ENCODE measurements around the gene KDM5B.
"Not testable (repeated sequence)": the region's sequence is repeated elsewhere in the genome, so short reads cannot be mapped to it uniquely, and the experiment has no call there.

The KDM5B gene

DNA sequence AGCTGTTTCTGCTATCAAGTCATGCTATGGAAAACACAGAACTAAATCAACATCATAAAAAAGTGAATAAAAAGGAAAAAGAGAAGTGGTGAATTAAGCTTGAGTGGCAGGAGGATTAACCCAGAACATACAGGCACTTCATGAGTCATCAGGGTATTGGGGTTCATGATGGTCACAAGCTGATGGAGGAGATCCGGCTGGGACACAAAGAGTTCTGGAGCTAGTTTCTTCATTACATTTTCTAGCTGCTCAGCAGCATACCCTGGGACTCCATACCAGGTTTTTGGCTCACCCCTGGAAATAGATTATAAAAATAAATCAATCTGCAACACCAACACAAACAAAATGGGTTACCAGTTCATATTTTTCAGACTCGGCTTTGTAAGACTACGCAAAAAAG is 55.4 kb downstream of the KDM5B start:
- peak in 2 of 3 donors; percentile 40 to 54 for DNase-seq
- ChIA-PET CTCF (interaction anchor here (0.7 to 3.8 kb wide), 5 partner anchors 13 to 245 kb away, joined by 3 to 37 read pairs (median 3); no protein-coding TSS in a partner anchor), POLR2A (no interaction called here)
- H3K4me1 ChIP-seq (ENCODE audit: control extremely low read depth in 1 of 4, control insufficient read depth in 4 of 4, insufficient read depth in 4 of 4, low read length in 3 of 4), result no peaks in the 10 kb centered on the region
- H3K4me3 ChIP-seq (ENCODE audit: control insufficient read depth in 1 of 7, extremely low read depth in 1 of 7, insufficient read depth in 4 of 7, low read depth in 2 of 7, low read length in 6 of 7), result no peak overlapping the region
- H3K27ac ChIP-seq (ENCODE audit: insufficient read depth in 1 of 2, low read depth in 1 of 2, low read length in 2 of 2, poor library complexity in 1 of 2, severe bottlenecking in 2 of 2), result no peak overlapping the region
- WGBS (ENCODE audit: insufficient coverage), result 100% methylated on average over 2 of the region's 3 CpGs
- peaks cover 17 to 91% (median 67%) of the 10 kb centered on the region in 4 experiments for H3K36me3 ChIP-seq (ENCODE audit: control insufficient read depth in 4 of 4, insufficient read depth in 4 of 4, low read length in 3 of 4)
- no peaks in the 10 kb centered on the region for H3K9me3 ChIP-seq (ENCODE audit: control extremely low read depth in 1 of 5, control insufficient read depth in 4 of 5, insufficient read depth in 2 of 5, low read depth in 1 of 5, low read length in 4 of 5)
- H3K27me3 ChIP-seq (replicated peaks in 2 of 5; ENCODE audit: control insufficient read depth in 4 of 5, insufficient read depth in 5 of 5, low read length in 4 of 5), result no peaks in the 10 kb centered on the region

DNA sequence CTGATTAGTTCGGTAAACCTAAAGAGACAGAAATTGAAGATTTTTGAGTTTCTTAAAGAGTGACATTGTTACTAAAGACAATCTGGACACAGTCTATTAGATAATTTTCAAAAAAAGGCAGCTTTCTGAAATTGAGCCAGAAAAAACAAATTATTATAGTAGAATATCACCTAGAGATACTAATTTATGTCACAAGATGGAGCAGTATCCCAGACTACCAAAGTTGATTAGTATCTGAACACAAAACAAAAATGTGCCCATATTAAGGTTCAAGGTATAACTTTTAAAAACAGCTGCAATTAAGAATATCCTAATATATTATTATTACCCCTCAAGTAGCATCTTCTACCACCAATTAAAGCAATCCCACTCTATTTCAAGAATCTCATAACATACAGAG is 57.5 kb downstream of the KDM5B start:
- WGBS (ENCODE audit: insufficient coverage), result no CpG with 5 or more reads among the region's 1 CpG
- POLR2A ChIA-PET, result no interaction called here
- peaks cover 13 to 82% (median 61%) of the 10 kb centered on the region in 4 experiments for H3K36me3 ChIP-seq (ENCODE audit: control insufficient read depth in 4 of 4, insufficient read depth in 4 of 4, low read length in 3 of 4)

DNA sequence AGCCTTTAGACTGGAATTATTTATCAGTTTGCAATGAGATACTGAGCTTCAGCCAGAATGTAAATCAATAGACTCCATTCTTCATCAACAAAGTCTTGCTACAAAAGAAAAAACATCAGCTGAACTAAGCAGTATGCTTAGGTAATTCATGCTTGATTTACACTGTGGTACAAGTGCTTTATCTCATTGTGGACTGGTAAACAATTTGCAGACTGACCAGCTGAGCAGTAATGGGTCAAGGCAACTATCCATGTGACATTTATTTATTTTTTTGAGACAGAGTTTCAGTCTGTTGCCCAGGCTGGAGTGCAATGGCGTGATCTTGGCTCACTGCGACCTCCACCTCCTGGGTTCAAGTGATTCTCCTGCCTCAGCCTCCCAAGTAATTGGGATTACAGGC is 58.2 kb downstream of the KDM5B start:
- ChIA-PET CTCF (interaction anchor here (1.1 to 3.8 kb wide), 5 partner anchors 9 to 111 kb away, joined by 3 to 37 read pairs (median 9); no protein-coding TSS in a partner anchor), POLR2A (no interaction called here)
- no peak for DNase-seq
- H3K36me3 ChIP-seq (ENCODE audit: control insufficient read depth in 4 of 4, insufficient read depth in 4 of 4, low read length in 3 of 4), result peaks cover 19 to 81% (median 63%) of the 10 kb centered on the region in 4 experiments
- 100% methylated on average over 2 of the region's 2 CpGs for WGBS (ENCODE audit: insufficient coverage)
- no peaks in the 10 kb centered on the region for H3K9me3 ChIP-seq (ENCODE audit: control extremely low read depth in 1 of 5, control insufficient read depth in 4 of 5, insufficient read depth in 2 of 5, low read depth in 1 of 5, low read length in 4 of 5)
- no peak overlapping the region for H3K27ac ChIP-seq (ENCODE audit: insufficient read depth in 1 of 2, low read depth in 1 of 2, low read length in 2 of 2, poor library complexity in 1 of 2, severe bottlenecking in 2 of 2)
- no peaks in the 10 kb centered on the region for H3K4me1 ChIP-seq (ENCODE audit: control extremely low read depth in 1 of 4, control insufficient read depth in 4 of 4, insufficient read depth in 4 of 4, low read length in 3 of 4)
- no peak overlapping the region for H3K4me3 ChIP-seq (ENCODE audit: control insufficient read depth in 1 of 7, extremely low read depth in 1 of 7, insufficient read depth in 4 of 7, low read depth in 2 of 7, low read length in 6 of 7)
- no peaks in the 10 kb centered on the region for H3K27me3 ChIP-seq (replicated peaks in 2 of 5; ENCODE audit: control insufficient read depth in 4 of 5, insufficient read depth in 5 of 5, low read length in 4 of 5)

More for the DNA sequence above, 57.5 kb downstream of the KDM5B start:
- CTCF ChIA-PET, result interaction anchor here (0.8 to 3.8 kb wide), 8 partner anchors 8 to 110 kb away, joined by 3 to 37 read pairs (median 4); no protein-coding TSS in a partner anchor
- peak in 2 of 3 donors; percentile 38 to 41 for DNase-seq
- H3K9me3 ChIP-seq (ENCODE audit: control extremely low read depth in 1 of 5, control insufficient read depth in 4 of 5, insufficient read depth in 2 of 5, low read depth in 1 of 5, low read length in 4 of 5), result no peaks in the 10 kb centered on the region
- no peak overlapping the region for H3K27ac ChIP-seq (ENCODE audit: insufficient read depth in 1 of 2, low read depth in 1 of 2, low read length in 2 of 2, poor library complexity in 1 of 2, severe bottlenecking in 2 of 2)
- no peaks in the 10 kb centered on the region for H3K4me1 ChIP-seq (ENCODE audit: control extremely low read depth in 1 of 4, control insufficient read depth in 4 of 4, insufficient read depth in 4 of 4, low read length in 3 of 4)
- H3K27me3 ChIP-seq (replicated peaks in 2 of 5; ENCODE audit: control insufficient read depth in 4 of 5, insufficient read depth in 5 of 5, low read length in 4 of 5), result no peaks in the 10 kb centered on the region
- H3K4me3 ChIP-seq (ENCODE audit: control insufficient read depth in 1 of 7, extremely low read depth in 1 of 7, insufficient read depth in 4 of 7, low read depth in 2 of 7, low read length in 6 of 7), result no peak overlapping the region

DNA sequence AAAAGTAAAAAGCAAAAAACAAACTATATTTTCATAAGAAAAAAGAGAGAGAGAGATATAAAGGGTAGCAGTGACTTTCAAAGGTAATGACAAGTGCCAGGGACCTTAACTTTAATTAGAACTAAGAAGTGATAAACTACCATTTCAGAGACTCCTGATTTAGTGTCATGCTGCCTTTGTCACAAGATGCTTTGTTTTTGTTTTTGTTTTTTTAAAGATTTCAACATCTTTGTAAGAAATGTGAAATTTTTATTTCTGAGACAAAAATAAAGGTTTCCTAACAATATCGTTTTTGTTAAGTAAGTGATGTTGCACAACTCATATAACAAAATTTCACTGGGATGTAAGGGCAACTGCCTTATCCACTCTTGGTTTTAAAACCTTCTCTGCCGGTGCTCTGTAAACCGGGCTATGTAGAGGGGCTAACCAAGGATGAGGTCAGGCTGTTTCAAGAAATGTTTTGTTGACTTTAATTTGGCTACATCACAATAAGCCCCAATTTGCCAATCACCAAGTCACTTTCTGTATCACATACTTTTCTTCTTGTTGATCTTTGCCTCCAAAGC is 62.8 kb downstream of the KDM5B start:
- DNase-seq, result no peak
- CTCF ChIA-PET, result interaction anchor here (0.6 to 1.4 kb wide), 6 partner anchors 11 to 118 kb away, joined by 3 to 6 read pairs (median 3); partner anchors contain the start of gene SYT2
- Histone ChIP-seq H3K36me3 (ENCODE audit: control insufficient read depth in 4 of 4, insufficient read depth in 4 of 4, low read length in 3 of 4) (peaks cover 34 to 85% (median 60%) of the 10 kb centered on the region in 4 experiments), H3K4me3 (ENCODE audit: control insufficient read depth in 1 of 7, extremely low read depth in 1 of 7, insufficient read depth in 4 of 7, low read depth in 2 of 7, low read length in 6 of 7) (no peak overlapping the region), H3K4me1 (ENCODE audit: control extremely low read depth in 1 of 4, control insufficient read depth in 4 of 4, insufficient read depth in 4 of 4, low read length in 3 of 4) (no peaks in the 10 kb centered on the region), H3K27me3 (replicated peaks in 2 of 5; ENCODE audit: control insufficient read depth in 4 of 5, insufficient read depth in 5 of 5, low read length in 4 of 5) (no peaks in the 10 kb centered on the region), H3K27ac (ENCODE audit: insufficient read depth in 1 of 2, low read depth in 1 of 2, low read length in 2 of 2, poor library complexity in 1 of 2, severe bottlenecking in 2 of 2) (no peak overlapping the region), H3K9me3 (ENCODE audit: control extremely low read depth in 1 of 5, control insufficient read depth in 4 of 5, insufficient read depth in 2 of 5, low read depth in 1 of 5, low read length in 4 of 5) (no peaks in the 10 kb centered on the region)
- POLR2A ChIA-PET, result no interaction called here
- no CpG with 5 or more reads among the region's 3 CpGs for WGBS (ENCODE audit: insufficient coverage)

DNA sequence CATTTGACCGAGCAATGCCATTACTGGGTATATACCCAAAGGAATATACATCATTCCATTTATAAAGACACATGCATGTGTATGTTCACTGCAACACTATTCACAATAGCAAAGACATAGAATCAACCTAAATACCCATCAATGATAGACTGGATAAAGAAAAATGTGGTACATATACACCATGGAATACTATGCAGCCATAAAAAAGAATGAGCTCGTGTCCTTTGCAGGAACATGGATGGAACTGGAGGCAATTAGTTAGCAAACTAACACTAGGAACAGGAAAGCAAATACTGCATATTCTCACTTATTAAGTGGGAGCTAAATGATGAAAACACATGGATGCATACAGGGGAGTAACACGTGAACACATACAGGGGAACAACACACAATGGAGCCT is 63.5 kb downstream of the KDM5B start:
- H3K9me3 ChIP-seq (ENCODE audit: control extremely low read depth in 1 of 5, control insufficient read depth in 4 of 5, insufficient read depth in 2 of 5, low read depth in 1 of 5, low read length in 4 of 5); POLR2A ChIA-PET; DNase-seq; H3K27me3 ChIP-seq (replicated peaks in 2 of 5; ENCODE audit: control insufficient read depth in 4 of 5, insufficient read depth in 5 of 5, low read length in 4 of 5); H3K27ac ChIP-seq (ENCODE audit: insufficient read depth in 1 of 2, low read depth in 1 of 2, low read length in 2 of 2, poor library complexity in 1 of 2, severe bottlenecking in 2 of 2); H3K4me3 ChIP-seq (ENCODE audit: control insufficient read depth in 1 of 7, extremely low read depth in 1 of 7, insufficient read depth in 4 of 7, low read depth in 2 of 7, low read length in 6 of 7); H3K4me1 ChIP-seq (ENCODE audit: control extremely low read depth in 1 of 4, control insufficient read depth in 4 of 4, insufficient read depth in 4 of 4, low read length in 3 of 4): not testable (repeated sequence)
- CTCF ChIA-PET, result interaction anchor here (0.6 to 1.4 kb wide), 5 partner anchors 11 to 118 kb away, joined by 3 to 6 read pairs (median 3); partner anchors contain the start of gene SYT2
- peaks cover 34 to 79% (median 54%) of the 10 kb centered on the region in 4 experiments for H3K36me3 ChIP-seq (ENCODE audit: control insufficient read depth in 4 of 4, insufficient read depth in 4 of 4, low read length in 3 of 4)
- WGBS (ENCODE audit: insufficient coverage), result no CpG with 5 or more reads among the region's 3 CpGs

DNA sequence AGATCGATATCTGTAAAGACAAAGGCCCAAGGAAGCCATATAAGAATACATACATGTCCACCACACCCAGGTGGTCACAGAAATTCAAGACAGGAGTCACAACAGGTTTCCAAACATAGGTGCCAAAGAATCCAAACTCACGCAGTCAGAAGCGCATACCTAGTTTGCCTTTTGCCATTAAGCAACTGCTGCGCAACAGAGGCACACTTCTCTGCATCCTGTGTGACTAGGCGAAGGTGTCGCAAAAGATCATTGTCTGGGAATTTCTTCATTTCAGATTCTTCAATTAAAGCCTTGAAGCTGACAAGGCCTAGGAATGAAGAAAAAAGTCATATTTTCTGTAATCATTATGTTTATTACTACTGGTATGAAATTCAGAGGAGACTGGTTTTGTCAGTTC is 65.7 kb downstream of the KDM5B start:
- CTCF ChIA-PET, result interaction anchor here (1.9 kb wide), 1 partner anchor 8 kb away, joined by 9 read pairs; no protein-coding TSS in a partner anchor
- H3K27ac ChIP-seq (ENCODE audit: insufficient read depth in 1 of 2, low read depth in 1 of 2, low read length in 2 of 2, poor library complexity in 1 of 2, severe bottlenecking in 2 of 2), result no peak overlapping the region
- H3K4me3 ChIP-seq (ENCODE audit: control insufficient read depth in 1 of 7, extremely low read depth in 1 of 7, insufficient read depth in 4 of 7, low read depth in 2 of 7, low read length in 6 of 7), result no peak overlapping the region
- WGBS (ENCODE audit: insufficient coverage), result 97% methylated on average over 5 of the region's 6 CpGs
- no peaks in the 10 kb centered on the region for H3K9me3 ChIP-seq (ENCODE audit: control extremely low read depth in 1 of 5, control insufficient read depth in 4 of 5, insufficient read depth in 2 of 5, low read depth in 1 of 5, low read length in 4 of 5)
- H3K4me1 ChIP-seq (ENCODE audit: control extremely low read depth in 1 of 4, control insufficient read depth in 4 of 4, insufficient read depth in 4 of 4, low read length in 3 of 4), result no peaks in the 10 kb centered on the region
- POLR2A ChIA-PET, result no interaction called here
- H3K36me3 ChIP-seq (ENCODE audit: control insufficient read depth in 4 of 4, insufficient read depth in 4 of 4, low read length in 3 of 4), result peaks cover 41 to 74% (median 52%) of the 10 kb centered on the region in 4 experiments
- H3K27me3 ChIP-seq (replicated peaks in 2 of 5; ENCODE audit: control insufficient read depth in 4 of 5, insufficient read depth in 5 of 5, low read length in 4 of 5), result no peaks in the 10 kb centered on the region
- no peak for DNase-seq

DNA sequence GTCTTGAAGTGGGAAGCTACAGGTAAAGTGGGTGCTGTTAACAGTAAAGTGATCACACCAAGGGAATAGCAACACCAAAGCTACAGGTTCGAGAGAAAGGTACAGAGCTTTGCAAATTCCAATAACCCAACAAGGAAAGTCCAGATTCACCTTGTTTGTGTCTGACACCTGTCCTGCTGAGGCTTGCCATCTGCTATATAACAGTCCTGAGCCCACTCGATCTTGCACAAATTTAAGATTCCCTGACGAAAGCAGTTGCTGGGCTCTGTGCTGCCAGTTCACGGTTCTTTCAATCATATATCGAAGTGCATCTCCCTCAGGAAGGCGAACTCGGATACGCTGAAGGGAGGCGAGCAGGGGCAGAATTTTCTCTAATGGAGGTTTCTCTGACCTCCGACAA is 75.0 kb downstream of the KDM5B start:
- no peaks in the 10 kb centered on the region for H3K27me3 ChIP-seq (replicated peaks in 2 of 5; ENCODE audit: control insufficient read depth in 4 of 5, insufficient read depth in 5 of 5, low read length in 4 of 5)
- H3K36me3 ChIP-seq (ENCODE audit: control insufficient read depth in 4 of 4, insufficient read depth in 4 of 4, low read length in 3 of 4), result peaks cover 50 to 98% (median 78%) of the 10 kb centered on the region in 4 experiments
- DNase-seq, result no peak
- ChIA-PET CTCF (no interaction called here), POLR2A (no interaction called here)
- no peak overlapping the region for H3K27ac ChIP-seq (ENCODE audit: insufficient read depth in 1 of 2, low read depth in 1 of 2, low read length in 2 of 2, poor library complexity in 1 of 2, severe bottlenecking in 2 of 2)
- WGBS (ENCODE audit: insufficient coverage), result 98% methylated on average over 10 of the region's 10 CpGs
- H3K4me3 ChIP-seq (ENCODE audit: control insufficient read depth in 1 of 7, extremely low read depth in 1 of 7, insufficient read depth in 4 of 7, low read depth in 2 of 7, low read length in 6 of 7), result no peak overlapping the region
- H3K9me3 ChIP-seq (ENCODE audit: control extremely low read depth in 1 of 5, control insufficient read depth in 4 of 5, insufficient read depth in 2 of 5, low read depth in 1 of 5, low read length in 4 of 5), result no peaks in the 10 kb centered on the region
- no peaks in the 10 kb centered on the region for H3K4me1 ChIP-seq (ENCODE audit: control extremely low read depth in 1 of 4, control insufficient read depth in 4 of 4, insufficient read depth in 4 of 4, low read length in 3 of 4)

Measured in common myeloid progenitor, CD34-positive (primary cell).